GM12801 (cell line): ENCODE results near the gene CFAP58.

Experiments
- CTCF ChIP-seq: IDR thresholded peaks from one replicate; pipeline ENCODE4 v1.5.1; 2011; ENCODE audit warnings: control low read depth; ENCODE audit not compliant: insufficient read length; ENCODE audit errors: extremely low read depth

CFAP58 gene

GRCh38 chr10:104333728-104334373, 19.8 kb upstream of the CFAP58 start:
- no peak for TF ChIP-seq CTCF

GRCh38 chr10:104334561-104334960, 19.1 kb upstream of the CFAP58 start:
- no peak for TF ChIP-seq CTCF

GRCh38 chr10:104334965-104335650, 18.5 kb upstream of the CFAP58 start:
- TF ChIP-seq CTCF = no peak

- TF ChIP-seq CTCF = no peak
Observed at GRCh38 chr10:104336821-104337467, 16.7 kb upstream of the CFAP58 start.

GRCh38 chr10:104337521-104337984, 16.1 kb upstream of the CFAP58 start:
- TF ChIP-seq CTCF = no peak

- no peak for TF ChIP-seq CTCF
Observed at GRCh38 chr10:104337985-104338735, 15.5 kb upstream of the CFAP58 start, which contains the start of gene ITPRIP. Gene ITPRIP, minus strand, starts transcription at chr10:104338465. Its CDS starts 22,414 bp downstream, at chr10:104316051.
